Measurements from ENCODE around the gene PIGW.

Gene PIGW

GRCh38 chr17:36498560-36499300 lies 36.1 kb upstream of the PIGW start:
- Histone ChIP-seq H3K36me3 (peaks cover 84% of the 10 kb centered on the region), H3K4me3 (ENCODE audit: low read depth in 1 of 2, low read length in 1 of 2) (no peak overlapping the region), H3K9me3 (no peaks in the 10 kb centered on the region), H3K4me1 (ENCODE audit: control insufficient read depth in 1 of 2, insufficient read depth in 1 of 2, low read depth in 1 of 2, low read length in 1 of 2) (no peaks in the 10 kb centered on the region), H3K27ac (no peak overlapping the region), H3K27me3 (no peaks in the 10 kb centered on the region)
- no peak for TF ChIP-seq CTCF (IDR thresholded peaks at IDR 0.05)

GRCh38 chr17:36500745-36501225 lies 34.0 kb upstream of the PIGW start:
- H3K4me1 ChIP-seq (ENCODE audit: control insufficient read depth in 1 of 2, insufficient read depth in 1 of 2, low read depth in 1 of 2, low read length in 1 of 2), result no peaks in the 10 kb centered on the region
- H3K4me3 ChIP-seq (ENCODE audit: low read depth in 1 of 2, low read length in 1 of 2), result no peak overlapping the region
- no peaks in the 10 kb centered on the region for H3K27me3 ChIP-seq
- H3K36me3 ChIP-seq, result peaks cover 82% of the 10 kb centered on the region
- H3K9me3 ChIP-seq, result no peaks in the 10 kb centered on the region
- TF ChIP-seq CTCF (IDR thresholded peaks at IDR 0.05), result no peak
- no peak overlapping the region for H3K27ac ChIP-seq

- Histone ChIP-seq H3K4me3 (ENCODE audit: low read depth in 1 of 2, low read length in 1 of 2) (no peak overlapping the region), H3K27me3 (no peaks in the 10 kb centered on the region), H3K36me3 (peaks cover 82% of the 10 kb centered on the region), H3K9me3 (no peaks in the 10 kb centered on the region), H3K4me1 (ENCODE audit: control insufficient read depth in 1 of 2, insufficient read depth in 1 of 2, low read depth in 1 of 2, low read length in 1 of 2) (no peaks in the 10 kb centered on the region), H3K27ac (no peak overlapping the region)
- no peak for TF ChIP-seq CTCF (IDR thresholded peaks at IDR 0.05)
These were observed 33.4 kb upstream of the PIGW start for GRCh38 chr17:36501351-36501750.

GRCh38 chr17:36501963-36502362 lies 32.8 kb upstream of the PIGW start:
- Histone ChIP-seq H3K9me3 (no peaks in the 10 kb centered on the region), H3K36me3 (peaks cover 82% of the 10 kb centered on the region), H3K4me3 (ENCODE audit: low read depth in 1 of 2, low read length in 1 of 2) (no peak overlapping the region), H3K27ac (no peak overlapping the region), H3K27me3 (no peaks in the 10 kb centered on the region), H3K4me1 (ENCODE audit: control insufficient read depth in 1 of 2, insufficient read depth in 1 of 2, low read depth in 1 of 2, low read length in 1 of 2) (no peaks in the 10 kb centered on the region)
- TF ChIP-seq CTCF (IDR thresholded peaks at IDR 0.05), result no peak

- TF ChIP-seq CTCF (IDR thresholded peaks at IDR 0.05), result no peak
- H3K4me3 ChIP-seq (ENCODE audit: low read depth in 1 of 2, low read length in 1 of 2), result no peak overlapping the region
- no peaks in the 10 kb centered on the region for H3K27me3 ChIP-seq
- H3K36me3 ChIP-seq, result peaks cover 83% of the 10 kb centered on the region
- no peaks in the 10 kb centered on the region for H3K4me1 ChIP-seq (ENCODE audit: control insufficient read depth in 1 of 2, insufficient read depth in 1 of 2, low read depth in 1 of 2, low read length in 1 of 2)
- H3K9me3 ChIP-seq, result no peaks in the 10 kb centered on the region
- no peak overlapping the region for H3K27ac ChIP-seq
These were observed 31.2 kb upstream of the PIGW start for GRCh38 chr17:36503456-36504155.

All from neutrophil (primary cell).